Forelimb muscle (tissue), 1 donor: ENCODE results near the gene CTSH. TPM values are rescaled to one million over a fixed set of nuclear protein-coding genes. Genes with fewer than 3 reads are reported as not detected.
"Not testable (repeated sequence)": the region's sequence is repeated elsewhere in the genome, so short reads cannot be mapped to it uniquely, and the experiment has no call there.

Experiments
- DNase-seq: peaks from one replicate; pipeline ENCODE4 v3.0.0-alpha.2; 2013; ENCODE audit warnings: low read depth
- polyA plus RNA-seq: library from polyadenylated mRNA; unstranded; fragments of 120-200 nt; gene quantifications from one replicate; pipeline ENCODE4 v1.2.1, GENCODE V29; 2013; ENCODE audit not compliant: insufficient read length

The CTSH gene
- polyA plus RNA-seq, 1 donor, result 18.0 TPM

DNA sequence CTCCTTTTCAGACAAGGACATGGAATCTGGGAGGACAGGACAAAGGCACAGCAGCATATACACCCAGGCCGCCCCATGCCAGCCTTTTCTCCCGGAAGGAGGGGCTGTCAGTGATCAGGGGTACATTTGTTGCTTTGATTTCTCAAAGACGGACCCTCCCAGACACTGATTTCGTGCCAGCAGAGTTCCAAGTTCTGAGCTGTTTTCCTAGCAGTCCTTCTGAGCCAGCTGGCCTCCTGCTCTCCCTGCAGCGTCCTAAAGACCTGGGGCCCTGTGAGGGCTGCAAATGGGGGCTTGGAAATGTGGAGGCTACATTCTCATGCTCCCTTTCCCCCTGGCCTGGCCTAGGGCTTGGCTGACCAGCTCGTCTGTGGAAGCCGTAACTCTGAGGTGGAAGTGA is 22.3 kb downstream of the CTSH start:
- DNase-seq, result no peak

DNA sequence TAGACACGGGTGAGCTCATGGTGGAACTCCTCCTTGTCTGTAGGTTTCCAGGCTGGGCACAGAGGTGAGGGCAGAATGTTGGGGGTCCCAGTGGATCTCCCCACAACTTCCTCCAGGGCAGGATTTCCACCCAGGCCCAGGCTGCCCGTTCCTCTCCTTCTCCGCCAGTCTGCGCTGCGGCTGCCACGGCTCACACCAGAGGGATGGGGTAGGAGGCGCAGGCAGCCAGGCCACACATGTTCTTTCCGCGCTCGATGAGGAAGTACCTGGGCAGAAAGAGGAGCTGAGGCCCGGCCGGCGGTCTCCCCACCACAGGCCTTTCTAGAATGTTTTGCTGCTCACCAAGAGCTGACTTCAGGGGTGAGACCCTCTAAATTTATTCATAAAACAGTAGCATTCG is 22.9 kb downstream of the CTSH start:
- no peak for DNase-seq

DNA sequence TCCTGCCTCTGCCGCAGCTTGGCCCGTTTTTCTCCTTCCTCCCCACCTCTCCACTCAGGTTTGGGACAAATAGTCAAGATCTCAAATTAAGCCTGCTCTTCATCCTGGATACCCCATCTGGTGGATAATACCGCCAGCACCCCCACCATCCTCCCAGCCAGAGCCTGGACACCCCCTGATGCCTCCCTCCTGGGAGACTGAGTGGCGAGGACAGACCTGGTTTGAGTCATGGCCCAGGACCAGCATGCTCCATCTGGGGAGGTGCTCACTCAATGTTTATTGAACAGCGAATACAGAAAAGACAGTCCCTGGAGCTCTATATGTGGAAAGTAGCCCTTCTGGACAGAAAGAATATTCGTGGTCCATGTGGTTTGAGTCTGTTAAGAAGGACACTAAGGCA is 23.3 kb downstream of the CTSH start:
- no peak for DNase-seq

DNA sequence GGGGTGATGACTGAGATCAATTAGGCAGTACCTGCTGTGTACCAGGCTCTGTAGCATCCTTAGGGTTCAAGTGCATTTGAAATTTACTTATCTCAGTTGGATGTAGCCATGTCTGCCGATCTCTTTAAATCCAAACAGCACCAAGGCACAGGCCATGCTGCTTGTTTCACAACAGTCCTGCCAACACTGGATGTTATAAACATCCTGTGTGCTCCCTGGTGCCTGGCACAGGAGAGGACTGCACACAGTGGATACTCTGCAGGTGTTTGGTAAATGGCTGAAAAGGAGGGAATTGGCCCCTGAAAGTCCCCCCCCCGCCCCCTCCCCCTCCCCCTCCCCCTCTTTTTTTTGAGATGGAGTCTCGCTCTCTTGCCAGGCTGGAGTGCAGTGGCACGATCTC is 27.0 kb downstream of the CTSH start:
- DNase-seq, result no peak

DNA sequence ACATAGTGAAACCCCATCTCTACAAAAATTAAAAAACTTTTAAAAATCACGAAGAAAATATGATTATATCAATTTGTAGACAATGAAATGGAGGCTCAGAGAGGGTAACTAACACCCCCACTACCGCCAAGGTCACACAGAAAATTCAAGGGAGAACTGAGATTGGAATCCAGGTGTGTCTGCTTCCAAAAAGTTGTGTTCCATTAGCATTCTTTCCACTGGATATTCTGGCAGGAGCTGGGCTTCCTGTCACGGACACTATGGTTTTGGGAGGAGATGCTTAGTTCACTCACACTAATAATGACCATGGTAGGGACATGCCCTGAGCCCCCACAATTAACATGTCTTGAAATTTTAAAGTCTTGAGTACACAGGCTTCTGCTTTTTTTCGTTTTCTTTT is 28.8 kb downstream of the CTSH start:
- no peak for DNase-seq

DNA sequence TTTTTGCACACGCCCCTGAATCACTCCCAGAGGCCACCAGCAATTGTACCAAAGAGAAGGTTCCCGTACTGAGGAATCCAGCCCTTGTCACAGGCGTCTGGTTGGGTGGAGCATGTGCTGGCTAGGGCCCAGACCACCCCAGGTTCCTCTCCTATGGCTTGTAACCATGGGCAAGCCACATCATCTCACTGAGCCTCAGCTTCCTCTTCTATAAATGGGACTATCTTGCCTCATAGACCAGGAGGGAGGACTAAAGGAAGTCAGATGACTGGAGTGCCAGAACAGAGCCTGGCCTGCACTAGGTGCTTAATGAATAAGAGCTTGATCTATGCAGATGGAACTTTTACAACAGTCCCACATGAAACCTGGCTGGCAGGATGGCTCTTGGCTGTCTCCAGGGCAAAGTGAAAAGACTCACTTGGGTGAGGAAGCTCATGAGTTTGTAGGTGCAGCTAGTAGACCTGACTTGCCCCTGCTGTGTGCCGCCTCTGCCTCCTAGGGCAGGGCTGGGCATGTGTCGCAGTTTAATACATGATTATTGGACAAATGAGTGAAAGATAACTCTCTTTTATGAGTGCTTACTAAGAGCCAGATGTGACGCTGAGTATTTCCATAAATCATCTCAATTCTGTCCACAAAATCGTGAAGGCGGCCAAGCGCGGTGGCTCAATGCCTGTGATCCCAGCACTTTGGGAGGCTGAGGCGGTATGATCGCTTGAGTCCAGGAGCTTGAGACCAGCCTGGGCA is 29.3 kb downstream of the CTSH start:
- DNase-seq, result no peak

DNA sequence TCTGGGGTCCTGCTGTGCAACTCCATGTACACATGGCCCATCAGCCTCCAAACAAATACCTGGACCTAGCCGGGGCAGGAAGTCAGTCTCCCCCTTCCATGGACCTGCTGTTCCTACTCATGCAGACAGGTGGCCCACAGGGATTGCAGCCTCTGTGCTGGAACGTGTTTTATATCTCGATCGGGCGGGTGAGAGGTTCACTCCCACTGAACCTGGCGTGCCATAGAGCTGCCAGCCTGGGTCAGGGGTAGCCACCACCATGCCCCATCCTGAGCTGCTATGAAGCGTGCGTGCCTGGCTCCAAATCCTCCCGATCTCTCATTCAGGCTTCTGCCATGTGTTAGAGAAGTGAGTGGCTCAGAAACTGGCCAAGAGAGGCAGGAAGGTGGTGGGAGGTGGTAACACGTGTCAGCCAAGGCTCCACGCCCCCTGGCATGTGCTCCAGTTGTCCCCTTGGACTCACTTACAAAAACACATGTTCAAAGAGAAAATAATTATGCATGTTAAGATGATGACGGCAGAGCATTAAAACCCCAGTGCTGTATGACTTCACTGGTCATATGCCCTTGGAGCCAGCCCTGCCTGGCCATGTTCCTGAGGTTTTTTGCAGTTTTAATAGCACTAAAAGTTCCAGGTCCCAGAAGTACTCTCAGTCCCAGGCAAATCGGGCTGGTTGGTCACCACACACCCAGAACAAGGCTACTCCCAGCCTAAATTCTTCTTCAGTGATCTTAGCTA is 30.6 kb downstream of the CTSH start:
- DNase-seq, result no peak

DNA sequence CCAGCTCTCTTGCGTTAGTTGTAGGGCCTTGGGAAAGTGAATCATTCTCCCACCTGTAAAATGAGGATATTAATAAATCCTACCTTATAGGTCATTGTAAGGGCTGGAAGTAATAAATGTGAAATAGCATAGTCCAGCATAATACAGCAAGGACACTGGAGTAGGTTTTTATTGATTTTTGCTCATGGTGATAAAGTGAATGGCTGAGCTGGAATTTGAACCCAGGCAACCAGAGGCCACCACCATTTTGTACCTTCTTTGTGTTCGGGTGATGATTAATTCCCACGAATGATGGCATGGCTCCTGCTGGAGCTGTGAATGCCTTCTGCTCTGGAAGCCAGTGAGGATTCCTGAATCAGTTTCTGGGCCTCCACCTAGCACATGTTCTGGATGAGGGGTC is 31.8 kb downstream of the CTSH start:
- no peak for DNase-seq

DNA sequence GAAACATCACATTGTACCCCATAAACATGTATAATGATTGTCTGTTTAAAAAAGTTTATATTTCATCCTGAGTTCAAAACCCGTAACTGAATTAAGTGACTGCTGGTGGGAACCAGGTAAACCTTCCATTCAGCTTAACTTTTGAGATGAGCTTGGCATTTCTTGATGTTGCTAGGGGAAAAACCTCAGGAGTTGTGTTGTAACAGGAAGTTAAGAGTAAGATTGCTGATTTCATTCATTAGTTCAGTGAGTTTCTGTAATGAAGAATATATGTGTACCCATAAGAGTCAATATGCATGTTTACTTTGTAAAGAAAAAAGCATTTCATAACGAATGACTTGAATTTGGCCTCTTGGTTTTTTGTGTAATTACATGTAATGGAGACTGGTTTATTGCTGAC is 32.5 kb downstream of the CTSH start:
- DNase-seq, result no peak

DNA sequence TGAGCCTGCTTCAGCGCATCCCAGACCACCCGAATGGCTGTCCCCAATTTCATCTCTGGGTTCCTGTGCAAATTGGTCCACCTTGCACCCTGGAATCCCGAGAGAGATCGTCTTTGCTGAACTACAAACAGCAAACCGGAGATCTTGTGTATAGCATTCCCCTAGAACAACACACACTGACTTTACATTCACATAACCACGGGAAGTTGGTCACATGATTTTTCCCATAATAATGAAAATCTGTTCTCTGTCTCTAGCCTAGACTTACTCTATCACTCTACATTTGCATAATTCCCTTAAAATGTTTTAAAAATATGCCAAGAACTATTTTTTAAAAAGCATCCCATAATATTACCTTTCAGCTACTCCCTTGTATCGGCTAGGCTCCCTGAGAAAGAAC is 34.6 kb downstream of the CTSH start:
- no peak for DNase-seq

DNA sequence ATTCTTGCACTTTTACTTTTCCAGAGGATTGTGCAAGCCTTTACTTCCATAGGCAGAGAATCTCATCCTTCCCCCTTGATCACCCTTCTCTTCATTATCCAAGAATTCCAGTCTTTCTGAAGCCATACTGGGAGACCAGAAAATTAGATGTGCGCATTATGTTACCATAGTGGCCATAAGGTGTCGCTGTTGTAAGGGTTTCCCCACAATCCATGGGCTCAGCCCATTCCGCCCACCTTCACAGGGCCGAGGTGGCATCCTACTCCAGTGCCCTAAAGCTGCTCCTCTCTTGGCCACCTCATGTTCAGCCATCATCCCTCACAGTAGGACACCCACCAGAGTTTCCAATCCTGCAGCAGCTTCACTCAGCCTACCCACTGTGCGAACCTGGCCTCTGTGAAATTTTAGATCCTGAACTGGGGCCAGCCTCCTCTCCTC is 35.0 kb downstream of the CTSH start:
- no peak for DNase-seq

DNA sequence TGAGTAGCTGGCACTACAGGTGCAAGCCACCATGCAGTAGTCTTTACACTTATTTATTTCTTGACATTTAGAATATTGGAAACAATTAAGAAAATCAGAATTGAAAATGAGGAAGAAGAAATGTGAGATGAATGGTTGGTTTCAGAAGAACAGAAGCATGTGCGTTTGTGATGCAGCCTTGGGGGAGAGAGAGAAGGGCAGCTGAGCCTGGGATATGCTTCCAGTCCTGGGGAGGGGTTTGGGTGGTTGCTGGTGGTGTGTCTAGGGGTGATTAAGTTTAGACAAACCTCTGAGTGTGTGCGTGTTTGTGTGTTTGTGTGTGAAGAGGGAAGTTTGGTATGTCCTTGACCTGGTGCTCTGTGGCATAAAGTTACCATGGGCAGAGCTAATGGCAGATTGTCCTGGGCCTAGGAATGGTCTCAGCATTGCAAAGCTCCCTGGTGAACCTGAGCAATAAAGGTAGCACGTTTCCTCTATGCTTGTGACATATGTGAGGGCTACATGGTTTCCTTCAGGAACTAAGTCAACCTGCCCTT is 35.6 kb downstream of the CTSH start:
- no peak for DNase-seq

DNA sequence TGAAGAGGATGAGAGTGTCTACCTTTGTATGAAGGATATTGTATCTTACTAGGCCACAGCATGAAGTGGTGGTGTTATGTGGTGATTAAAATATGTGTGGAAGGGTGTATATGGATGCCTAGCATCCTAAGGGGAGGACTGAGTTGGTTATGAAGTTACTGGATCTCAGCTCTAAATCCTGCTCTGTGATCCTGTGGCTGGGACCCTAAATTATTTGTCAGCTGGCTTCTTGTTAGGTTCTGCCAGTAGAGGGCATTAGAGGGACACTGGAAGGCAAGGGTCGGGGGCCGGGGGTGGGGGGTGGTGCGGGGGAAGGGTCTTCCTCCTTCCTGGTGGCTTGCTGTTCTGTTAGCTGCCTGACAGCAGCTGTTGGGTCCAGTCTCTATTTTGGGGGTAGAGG is 37.3 kb downstream of the CTSH start:
- no peak for DNase-seq

DNA sequence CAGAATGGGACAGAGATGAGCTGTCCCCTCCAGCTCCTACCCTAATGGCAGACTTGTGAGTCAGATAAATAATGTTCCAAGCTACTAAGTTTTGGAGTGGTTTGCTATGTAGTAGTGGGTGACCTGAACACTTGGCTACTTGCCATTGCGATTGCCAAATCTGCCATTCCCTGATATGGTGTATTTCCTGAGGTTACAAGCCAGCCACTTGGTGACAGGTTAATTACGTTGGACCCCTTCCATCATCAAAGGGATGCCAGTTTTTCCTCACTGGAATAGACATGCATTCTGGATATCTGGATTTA is 38.6 kb downstream of the CTSH start:
- no peak for DNase-seq

DNA sequence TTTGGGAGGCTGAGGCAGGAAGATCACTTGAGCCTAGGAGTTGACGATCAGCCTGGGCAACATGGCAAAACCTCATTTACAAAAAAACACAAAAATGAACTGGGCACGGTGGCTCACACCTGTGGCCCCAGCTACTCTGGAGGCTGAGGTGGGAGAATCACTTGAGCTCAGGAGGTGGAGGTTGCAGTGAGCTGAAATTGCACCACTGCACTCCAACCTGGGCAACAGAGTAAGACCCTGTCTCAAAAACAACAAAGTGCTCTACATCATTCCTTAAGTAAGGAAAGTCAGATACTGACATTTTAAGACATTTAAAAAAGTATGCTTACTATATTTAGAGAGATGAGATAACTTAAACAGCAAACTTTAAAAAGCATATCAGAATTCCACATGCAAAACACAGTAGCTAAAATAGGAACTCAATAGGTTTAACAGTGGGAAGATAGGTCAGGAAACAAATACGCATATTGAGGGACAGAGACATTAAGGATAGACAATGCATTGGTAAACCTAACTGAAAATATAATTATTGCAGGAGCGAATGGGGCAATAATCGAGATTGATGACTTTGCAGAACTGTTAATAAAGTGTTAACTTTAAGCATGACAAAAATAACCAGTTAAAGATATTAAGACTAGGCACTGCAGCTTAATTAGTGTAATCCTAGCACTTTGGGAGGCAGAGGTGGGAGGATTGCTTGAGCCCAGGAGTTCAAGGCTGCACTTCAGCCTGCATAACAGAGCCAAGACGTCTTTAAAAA is 40.1 kb downstream of the CTSH start:
- no peak for DNase-seq

DNA sequence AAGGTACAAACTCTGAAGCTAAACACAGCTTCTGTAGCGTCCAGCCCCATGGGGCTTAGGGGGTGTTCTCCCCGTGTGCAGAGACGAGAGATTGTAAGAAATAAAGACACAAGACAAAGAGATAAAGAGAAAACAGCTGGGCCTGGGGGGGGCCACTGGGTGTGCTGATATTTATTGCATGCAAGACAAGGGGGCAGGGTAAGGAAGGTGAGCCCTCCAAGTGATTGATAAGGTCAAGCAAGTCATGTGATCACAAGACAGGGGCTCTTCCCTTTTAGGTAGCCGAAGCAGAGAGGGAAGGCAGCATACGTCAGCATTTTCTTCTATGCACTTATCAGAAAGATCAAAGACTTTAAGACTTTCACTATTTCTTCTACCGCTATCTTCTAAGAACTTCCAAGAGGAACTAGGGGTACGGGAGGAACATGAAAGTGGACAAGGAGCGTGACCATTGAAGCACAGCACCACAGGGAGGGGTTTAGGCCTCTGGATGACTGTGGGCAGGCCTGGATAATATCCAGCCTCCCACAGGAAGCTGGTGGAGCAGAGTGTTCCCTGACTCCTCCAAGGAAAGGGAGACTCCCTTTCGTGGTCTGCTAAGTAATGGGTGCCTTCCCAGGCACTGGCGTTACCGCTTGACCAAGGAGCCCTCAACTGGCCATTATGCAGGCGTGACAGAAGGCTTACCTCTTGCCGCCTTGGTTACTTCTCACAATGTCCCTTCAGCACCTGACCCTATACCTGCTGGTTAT is 42.4 kb downstream of the CTSH start:
- DNase-seq, result not testable (repeated sequence)

DNA sequence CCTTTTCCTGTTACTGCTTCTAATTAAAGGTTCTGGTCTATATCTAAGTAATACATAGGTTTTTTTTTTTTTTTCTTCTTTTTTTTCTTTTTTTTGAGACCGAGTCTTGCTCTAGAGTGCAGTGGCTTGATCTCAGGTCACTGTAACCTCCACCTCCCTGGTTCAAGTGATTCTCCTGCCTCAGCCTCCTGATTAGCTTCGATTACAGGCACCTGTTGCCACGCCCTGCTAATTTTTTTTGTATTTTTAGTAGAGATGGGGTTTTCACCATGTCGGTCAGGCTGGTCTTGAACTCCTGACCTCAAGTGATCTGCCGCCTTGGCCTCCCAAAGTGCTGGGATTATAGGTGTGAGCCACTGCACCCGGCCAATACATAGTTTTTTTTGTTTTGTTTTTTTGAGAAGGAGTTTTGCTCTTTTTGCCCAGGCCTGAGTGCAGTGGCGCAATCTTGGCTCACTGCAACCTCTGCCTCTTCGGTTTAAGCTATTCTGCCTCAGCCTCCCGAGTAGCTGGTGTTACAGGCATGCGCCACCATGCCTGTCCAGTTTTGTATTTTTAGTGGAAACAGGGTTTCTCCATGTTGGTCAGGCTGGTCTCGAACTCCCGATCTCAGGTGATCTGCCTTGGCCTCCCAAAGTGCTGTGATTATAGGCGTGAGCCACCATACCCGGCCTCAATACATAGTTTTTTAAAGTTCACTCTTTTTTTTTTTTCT is 43.9 kb downstream of the CTSH start:
- not testable (repeated sequence) for DNase-seq

DNA sequence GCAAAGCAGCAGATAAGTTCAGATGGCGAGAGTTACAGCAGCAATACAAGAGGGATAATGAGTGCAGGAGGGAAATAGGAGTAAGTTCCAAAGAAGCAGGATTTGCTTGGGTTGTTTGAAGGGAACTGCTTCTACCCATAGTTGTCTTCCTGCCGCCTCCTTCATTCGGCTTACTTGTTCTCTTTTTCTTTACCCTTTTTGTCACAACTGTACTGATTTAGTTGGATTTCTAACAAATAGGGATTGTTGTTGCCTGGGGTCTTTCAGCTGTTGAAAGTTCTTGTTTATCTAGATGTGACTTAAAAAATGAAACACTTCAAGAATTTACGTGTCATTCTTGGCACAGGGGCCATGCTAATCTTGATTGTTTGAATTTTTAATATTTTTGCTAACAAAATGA is 46.3 kb downstream of the CTSH start:
- DNase-seq, result no peak

DNA sequence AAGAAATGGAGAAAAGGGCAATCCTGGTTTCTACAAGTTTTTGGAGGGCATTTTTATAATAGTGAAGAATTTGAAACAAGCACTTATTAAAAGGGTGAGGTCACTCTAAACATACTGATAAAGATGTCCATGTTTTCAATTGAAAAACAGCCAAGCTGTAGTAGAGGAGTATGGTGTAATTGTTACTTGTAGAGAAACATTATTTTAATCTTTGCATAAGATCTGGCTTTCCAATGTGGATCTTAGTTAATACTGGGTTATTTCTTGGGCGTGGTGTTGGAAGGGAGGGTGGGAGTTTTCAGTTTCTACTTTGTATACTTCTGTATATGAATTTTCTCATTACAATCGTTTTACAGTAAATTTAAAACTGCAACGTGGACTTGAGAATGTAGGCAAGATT is 49.4 kb downstream of the CTSH start:
- DNase-seq, result no peak

DNA sequence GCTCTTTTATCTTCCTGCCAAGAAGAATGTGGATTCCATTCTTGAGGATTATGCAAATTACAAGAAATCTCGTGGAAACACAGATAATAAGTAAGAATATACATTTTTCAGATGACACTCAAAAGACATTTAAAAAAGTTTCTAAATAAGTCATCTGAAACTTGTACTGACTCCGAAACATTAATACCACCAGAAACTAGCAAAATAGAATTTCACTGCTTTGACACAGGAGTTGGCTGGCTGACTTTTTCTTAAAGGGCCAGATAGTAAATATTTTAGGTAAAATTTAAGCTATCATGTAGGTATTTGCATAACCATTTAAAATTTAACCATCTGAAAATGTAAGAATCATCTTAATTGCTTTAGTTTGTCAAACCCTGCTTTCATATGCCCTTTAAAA is 51.3 kb downstream of the CTSH start:
- DNase-seq, result no peak

DNA sequence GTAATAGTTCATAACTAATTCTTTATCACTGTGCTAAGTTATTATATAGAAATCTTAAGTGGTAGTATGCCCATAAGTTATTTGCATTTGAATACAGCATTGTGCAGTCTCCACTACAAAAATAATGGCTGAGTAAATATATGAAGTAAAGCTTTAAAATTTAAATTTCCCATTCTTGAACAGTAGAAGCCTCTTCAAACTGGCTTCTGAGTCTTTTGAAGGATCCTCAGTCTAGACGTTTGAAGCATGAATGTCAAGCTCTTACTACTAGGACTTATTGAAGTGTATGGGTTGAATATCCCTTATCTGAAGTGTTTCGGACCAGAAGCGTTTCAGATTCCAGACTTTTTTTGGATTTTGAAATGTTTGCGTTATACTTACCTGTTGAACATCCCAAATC is 55.8 kb downstream of the CTSH start:
- DNase-seq, result no peak
